Measurements from ENCODE around the gene FOXP2. TPM values are rescaled to one million over a fixed set of nuclear protein-coding genes. Genes with fewer than 3 reads are reported as not detected.
"Not testable (repeated sequence)": the region's sequence is repeated elsewhere in the genome, so short reads cannot be mapped to it uniquely, and the experiment has no call there.

FOXP2 gene
- polyA plus RNA-seq, 3 donors = not detected

GRCh38 chr7:114540291-114540690, 125.7 kb downstream of the FOXP2 start:
- Histone ChIP-seq H3K36me3 (replicated peaks in 1 of 2; ENCODE audit: control insufficient read depth in 1 of 2, insufficient read depth in 2 of 2, low read length in 2 of 2) (no peaks in the 10 kb centered on the region), H3K9ac (ENCODE audit: insufficient read depth, low read length, poor library complexity, severe bottlenecking) (no peak overlapping the region), H3K9me3 (replicated peaks in 1 of 2; ENCODE audit: control insufficient read depth in 1 of 2, insufficient read depth in 1 of 2, low read length in 2 of 2) (no peaks in the 10 kb centered on the region), H3K79me2 (ENCODE audit: insufficient read depth, low read length) (no peaks in the 10 kb centered on the region), H3K4me3 (replicated peaks in 1 of 3; ENCODE audit: low read depth in 2 of 3, low read length in 3 of 3) (no peak overlapping the region), H4K20me1 (ENCODE audit: insufficient read depth, low read length) (no peaks in the 10 kb centered on the region), H3K27me3 (ENCODE audit: control insufficient read depth in 2 of 2, insufficient read depth in 2 of 2, low read length in 2 of 2) (no peaks in the 10 kb centered on the region), H3K4me2 (replicated peaks; ENCODE audit: extremely low read depth, low read length, poor library complexity, severe bottlenecking) (no peak overlapping the region), H2AFZ (ENCODE audit: insufficient read depth, low read depth, low read length, poor library complexity, severe bottlenecking) (no peak overlapping the region), H3K27ac (ENCODE audit: low read depth in 1 of 2, low read length in 2 of 2) (no peak overlapping the region), H3K4me1 (ENCODE audit: control insufficient read depth in 1 of 2, insufficient read depth in 2 of 2, low read length in 2 of 2) (no peaks in the 10 kb centered on the region)
- Mint-ChIP-seq H3K4me3 (no peak overlapping the region), H3K27ac (no peak overlapping the region), H3K36me3 (no peaks in the 10 kb centered on the region), H3K27me3 (ENCODE audit: low read depth in 3 of 3) (peaks cover 0 to 3% (median 0%) of the 10 kb centered on the region in 3 donors), H3K9me3 (no peaks in the 10 kb centered on the region), H3K4me1 (no peaks in the 10 kb centered on the region)
- intact Hi-C loops (cut with micrococcal nuclease) = no loop called here
- DNase-seq = no peak
- no peak for TF ChIP-seq CTCF (IDR thresholded peaks at IDR 0.05)
- WGBS (ENCODE audit: insufficient coverage) = no CpG with 5 or more reads among the region's 1 CpG

GRCh38 chr7:114547346-114547745, 132.7 kb downstream of the FOXP2 start:
- H3K9me3 ChIP-seq (replicated peaks in 1 of 2; ENCODE audit: control insufficient read depth in 1 of 2, insufficient read depth in 1 of 2, low read length in 2 of 2); DNase-seq; H3K27me3 ChIP-seq (ENCODE audit: control insufficient read depth in 2 of 2, insufficient read depth in 2 of 2, low read length in 2 of 2); H3K4me3 ChIP-seq (replicated peaks in 1 of 3; ENCODE audit: low read depth in 2 of 3, low read length in 3 of 3); H3K36me3 ChIP-seq (replicated peaks in 1 of 2; ENCODE audit: control insufficient read depth in 1 of 2, insufficient read depth in 2 of 2, low read length in 2 of 2); H3K9ac ChIP-seq (ENCODE audit: insufficient read depth, low read length, poor library complexity, severe bottlenecking); H3K36me3 Mint-ChIP-seq; H2AFZ ChIP-seq (ENCODE audit: insufficient read depth, low read depth, low read length, poor library complexity, severe bottlenecking); H3K9me3 Mint-ChIP-seq; H4K20me1 ChIP-seq (ENCODE audit: insufficient read depth, low read length); intact Hi-C loops (cut with micrococcal nuclease); H3K79me2 ChIP-seq (ENCODE audit: insufficient read depth, low read length); H3K4me1 Mint-ChIP-seq; H3K4me1 ChIP-seq (ENCODE audit: control insufficient read depth in 1 of 2, insufficient read depth in 2 of 2, low read length in 2 of 2); H3K4me3 Mint-ChIP-seq; H3K4me2 ChIP-seq (replicated peaks; ENCODE audit: extremely low read depth, low read length, poor library complexity, severe bottlenecking); H3K27me3 Mint-ChIP-seq (ENCODE audit: low read depth in 3 of 3); H3K27ac ChIP-seq (ENCODE audit: low read depth in 1 of 2, low read length in 2 of 2); H3K27ac Mint-ChIP-seq: not testable (repeated sequence)
- 91% methylated on average over 10 of the region's 14 CpGs for WGBS (ENCODE audit: insufficient coverage)
